HG03558 (cell line): ENCODE measurements around the gene TUBGCP6.

Experiments used
- ATAC-seq: cut with Tn5 transposase; IDR thresholded peaks from one replicate; pipeline ENCODE4 v1.9.1; 2021; ENCODE audit warnings: moderate number of reproducible peaks; ENCODE audit not compliant: unreplicated experiment; ENCODE audit errors: extremely low read depth

TUBGCP6 gene

GRCh38 chr22:50229370-50229769 is 15.5 kb downstream of the TUBGCP6 start:
- ATAC-seq, result no peak

DNA sequence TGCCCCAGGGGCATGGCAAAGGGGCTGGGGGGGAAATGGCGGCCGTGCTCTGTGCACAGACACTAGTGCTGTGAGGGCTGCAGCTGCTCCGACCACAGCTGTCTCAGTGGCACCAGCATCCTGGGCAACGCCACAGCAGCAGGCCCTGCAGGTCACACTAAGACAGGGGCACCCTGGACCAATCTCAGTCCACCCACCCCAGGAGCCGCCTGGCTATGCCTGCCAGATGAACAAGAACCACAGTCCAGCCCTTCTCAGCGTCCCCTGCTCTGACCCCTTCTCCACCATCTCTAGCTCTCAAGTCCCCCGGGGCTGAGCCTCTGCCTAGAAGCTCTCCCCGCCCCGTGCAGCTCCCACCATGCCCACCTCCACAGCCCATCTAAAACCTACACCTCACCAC is 16.5 kb downstream of the TUBGCP6 start:
- ATAC-seq, result no peak

DNA sequence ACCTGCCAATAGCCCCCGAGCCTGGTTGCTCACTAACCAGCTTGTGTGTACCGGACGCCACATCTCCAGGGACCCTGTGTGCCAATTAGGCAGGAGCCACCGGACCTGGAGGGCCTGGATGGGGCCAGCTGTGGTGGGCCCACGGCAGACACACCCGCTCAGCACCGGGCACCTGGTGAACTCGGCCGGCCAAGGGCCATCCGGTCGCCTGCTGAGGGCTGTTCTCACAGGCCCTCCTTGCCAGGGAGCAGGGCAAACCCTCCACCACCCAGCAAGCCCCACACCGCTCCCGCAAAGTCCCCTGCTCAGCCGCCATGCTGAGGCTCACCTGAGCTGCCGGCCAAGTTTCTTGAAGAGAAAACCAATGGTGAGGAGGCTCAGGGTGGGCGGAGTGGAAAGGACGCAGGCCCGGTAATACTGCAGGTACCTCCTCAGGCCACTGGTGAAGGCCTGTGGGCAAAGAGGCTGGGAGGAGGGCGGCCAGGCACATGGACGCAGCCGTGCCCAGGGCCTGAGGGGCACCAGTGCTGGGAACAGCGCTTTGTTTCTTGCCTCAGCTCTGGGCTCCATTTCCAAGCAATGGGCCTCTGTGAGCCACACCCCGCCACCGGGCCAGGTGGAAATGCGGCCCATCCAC is 17.1 kb downstream of the TUBGCP6 start:
- ATAC-seq, result no peak

DNA sequence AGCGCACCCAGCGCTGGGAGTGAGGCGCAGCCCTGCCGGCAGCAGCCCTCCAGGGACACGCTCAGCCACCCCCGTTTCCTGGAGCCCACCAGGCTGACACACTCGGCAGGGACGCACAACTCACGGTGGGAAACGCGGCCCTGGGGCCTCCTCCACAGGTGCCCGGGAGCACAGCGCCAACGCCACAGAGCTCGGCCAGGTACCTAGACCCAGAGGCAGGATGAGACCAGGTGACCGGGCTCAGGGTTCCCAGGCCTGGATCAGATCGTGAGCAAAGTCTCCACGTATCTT is 18.0 kb downstream of the TUBGCP6 start:
- ATAC-seq, result no peak

DNA sequence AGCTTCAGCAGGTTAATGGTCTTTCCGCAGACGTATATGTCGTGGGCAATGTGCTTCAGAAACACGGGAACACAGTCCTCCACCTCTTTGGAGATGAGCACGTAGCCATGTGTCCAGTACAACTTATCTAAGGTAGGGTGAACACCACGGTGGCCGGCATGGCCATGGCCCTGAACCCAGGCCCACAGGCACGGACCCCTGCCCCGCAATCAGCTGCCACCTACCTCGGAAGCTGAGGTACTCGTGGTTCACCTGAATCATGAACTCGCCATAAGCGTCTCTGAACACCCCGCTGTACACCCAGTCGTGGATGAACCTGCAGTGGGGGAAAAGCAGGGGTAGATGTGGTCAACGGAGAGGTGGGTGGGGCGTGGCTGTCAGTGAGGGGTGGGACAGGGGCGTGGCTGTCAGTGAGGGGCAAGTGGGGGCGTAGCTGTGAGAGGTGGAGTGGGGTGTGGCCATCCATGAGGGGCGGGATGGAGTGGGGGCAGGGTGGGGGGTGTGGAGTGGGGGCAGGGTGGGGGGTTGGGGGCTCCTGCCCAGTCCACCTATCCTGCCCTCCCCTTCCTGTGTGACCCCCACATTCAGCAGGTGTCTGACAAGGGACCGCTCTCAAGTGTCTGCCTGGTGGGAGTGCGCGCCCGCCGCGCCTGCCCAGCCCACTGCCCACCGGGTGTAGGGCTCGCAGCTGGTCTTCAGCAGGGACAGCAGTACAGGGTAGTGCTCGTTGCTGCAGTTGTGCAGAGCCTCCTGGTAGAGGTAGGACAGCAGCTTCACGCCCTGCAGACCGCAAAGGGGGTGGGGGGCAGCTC is 18.6 kb downstream of the TUBGCP6 start:
- no peak for ATAC-seq

GRCh38 chr22:50225200-50225969 is 19.4 kb downstream of the TUBGCP6 start:
- ATAC-seq, result no peak

DNA sequence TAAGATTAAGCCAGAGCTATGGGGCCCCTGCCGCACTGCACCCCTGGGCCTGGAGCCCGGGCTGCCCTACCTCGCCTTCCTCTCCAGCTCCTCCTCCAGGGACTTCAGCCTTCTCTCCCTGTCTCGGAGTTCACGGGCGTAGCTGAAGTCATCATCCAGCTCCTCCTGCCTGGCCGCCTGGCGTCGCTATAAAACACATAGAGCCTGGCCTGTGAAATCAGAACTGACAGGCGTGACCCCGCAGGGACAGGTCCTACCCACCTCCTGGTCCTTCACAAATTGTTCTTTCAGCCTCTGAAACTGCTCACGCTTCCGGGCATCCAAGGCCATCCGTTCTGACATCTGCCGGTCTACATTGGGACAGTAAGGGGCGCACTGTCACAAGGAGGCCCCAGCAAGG is 20.8 kb downstream of the TUBGCP6 start:
- ATAC-seq, result no peak

- ATAC-seq, result no peak
Measured at GRCh38 chr22:50222508-50222907, 22.3 kb downstream of the TUBGCP6 start.

DNA sequence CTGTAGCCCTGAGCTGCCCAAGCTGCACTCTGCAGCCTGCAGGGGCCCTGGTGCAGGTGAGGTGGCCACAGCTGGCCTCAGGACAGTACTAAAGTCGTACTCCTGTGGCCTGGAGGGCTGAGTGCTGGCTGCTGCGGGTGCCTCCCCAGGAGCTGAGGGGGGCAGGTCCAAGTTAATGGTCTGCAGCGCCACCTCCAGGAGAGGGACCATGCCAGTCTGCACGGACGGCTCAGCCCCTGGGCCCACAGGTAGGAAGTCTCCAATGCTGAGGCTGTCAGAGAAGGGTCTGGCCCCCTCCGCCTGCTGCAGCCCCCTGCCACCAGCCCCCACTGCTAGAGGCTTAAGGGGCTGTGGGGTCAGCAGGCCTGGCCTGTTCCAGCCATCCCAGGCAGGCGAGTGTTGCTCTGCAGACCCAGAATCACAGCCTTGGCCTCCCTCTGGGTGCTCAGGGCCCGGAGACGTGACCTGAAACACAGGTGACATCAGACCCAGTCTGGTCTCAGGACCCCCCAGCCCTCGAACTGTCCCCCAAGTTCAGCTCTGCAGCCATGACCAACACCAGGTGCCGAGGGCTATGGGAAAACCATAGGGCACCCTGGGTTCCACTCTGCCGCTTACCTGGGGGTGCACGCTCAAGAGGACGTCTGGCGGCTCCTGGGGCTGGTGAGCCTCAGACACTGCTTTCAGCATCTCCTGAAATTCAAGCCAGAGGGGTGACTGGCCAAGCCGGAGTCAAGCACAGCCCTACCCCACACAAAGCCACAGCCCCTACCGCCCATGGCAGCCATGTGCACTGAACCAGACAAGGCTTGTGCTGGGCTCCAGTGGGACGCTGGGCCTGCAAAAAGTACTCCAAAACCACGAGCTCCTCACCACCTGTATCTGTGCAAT is 23.2 kb downstream of the TUBGCP6 start:
- no peak for ATAC-seq

- ATAC-seq, result no peak
Measured at GRCh38 chr22:50220603-50221409, 24.0 kb downstream of the TUBGCP6 start.

DNA sequence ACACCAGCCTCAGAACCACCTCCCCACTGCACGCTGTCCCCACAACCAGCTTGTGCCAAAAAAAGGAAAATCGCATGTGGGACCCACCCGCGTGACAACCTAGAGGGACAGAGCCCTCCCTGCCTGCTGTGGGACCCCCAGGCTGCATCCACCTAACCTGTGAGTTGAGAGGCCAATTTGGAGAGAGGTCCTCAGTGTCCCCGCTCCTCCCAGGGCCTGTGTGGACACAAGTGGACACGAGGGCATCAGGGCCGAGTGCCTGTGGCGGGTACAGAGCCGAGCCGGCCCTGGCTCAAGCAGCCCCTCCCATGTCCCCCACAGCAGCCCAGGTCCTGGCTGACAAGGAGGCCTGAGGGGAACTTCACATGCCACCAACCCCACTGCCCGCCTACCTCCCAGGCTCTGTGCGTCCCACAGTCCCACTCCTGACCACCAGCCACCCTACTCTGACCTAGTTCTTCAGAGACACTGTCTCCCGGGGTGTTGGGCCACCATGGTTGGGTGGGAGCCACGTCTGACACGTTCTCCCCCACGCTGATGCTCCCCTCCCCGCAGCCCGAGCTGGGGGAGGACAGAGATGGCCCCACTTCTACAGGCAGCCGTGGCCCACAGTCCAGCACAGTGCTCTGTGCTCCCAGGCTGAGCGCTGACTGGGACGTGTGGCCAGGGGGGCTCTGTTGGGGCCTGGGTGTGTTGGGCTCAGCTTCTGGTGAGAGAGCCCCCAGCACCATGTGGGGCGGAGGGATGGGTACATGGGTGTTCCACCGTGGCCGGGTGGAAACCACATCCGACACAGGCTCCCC is 24.8 kb downstream of the TUBGCP6 start:
- ATAC-seq, result no peak

DNA sequence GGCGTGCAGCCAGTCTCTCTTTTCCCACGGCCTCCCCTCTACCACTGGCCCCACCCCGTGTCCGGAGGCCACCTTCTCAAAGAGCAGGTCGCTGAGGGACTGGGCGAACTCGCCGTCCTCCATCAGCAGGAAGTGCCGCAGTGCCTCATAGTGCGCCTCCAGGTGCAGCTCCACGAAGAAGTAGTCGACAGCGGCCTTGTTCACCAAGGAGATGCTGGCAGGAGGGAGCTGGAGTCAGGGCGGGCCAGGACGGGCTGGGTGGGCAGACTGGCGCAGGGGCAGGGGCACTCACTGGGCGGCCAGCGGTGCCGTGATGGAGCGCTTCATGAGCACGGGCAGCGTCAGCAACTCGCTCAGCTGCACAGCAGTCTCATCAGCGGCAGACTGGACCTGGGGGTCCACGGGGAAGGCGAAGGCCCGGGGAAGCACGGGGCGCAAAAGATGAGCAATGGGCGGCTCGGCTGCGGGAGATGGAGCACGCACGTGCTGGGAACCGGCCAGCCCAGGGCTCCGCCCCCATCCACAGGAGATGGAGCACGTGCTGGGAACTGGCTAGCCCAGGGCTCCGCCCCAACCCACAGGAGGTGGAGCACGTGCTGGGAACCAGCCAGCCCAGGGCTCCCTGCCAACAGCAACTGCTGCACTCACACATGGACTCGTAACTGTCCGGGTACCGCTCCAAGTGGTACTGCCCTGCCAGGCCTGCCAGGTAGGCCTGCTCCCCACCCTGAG is 25.7 kb downstream of the TUBGCP6 start:
- ATAC-seq, result no peak

DNA sequence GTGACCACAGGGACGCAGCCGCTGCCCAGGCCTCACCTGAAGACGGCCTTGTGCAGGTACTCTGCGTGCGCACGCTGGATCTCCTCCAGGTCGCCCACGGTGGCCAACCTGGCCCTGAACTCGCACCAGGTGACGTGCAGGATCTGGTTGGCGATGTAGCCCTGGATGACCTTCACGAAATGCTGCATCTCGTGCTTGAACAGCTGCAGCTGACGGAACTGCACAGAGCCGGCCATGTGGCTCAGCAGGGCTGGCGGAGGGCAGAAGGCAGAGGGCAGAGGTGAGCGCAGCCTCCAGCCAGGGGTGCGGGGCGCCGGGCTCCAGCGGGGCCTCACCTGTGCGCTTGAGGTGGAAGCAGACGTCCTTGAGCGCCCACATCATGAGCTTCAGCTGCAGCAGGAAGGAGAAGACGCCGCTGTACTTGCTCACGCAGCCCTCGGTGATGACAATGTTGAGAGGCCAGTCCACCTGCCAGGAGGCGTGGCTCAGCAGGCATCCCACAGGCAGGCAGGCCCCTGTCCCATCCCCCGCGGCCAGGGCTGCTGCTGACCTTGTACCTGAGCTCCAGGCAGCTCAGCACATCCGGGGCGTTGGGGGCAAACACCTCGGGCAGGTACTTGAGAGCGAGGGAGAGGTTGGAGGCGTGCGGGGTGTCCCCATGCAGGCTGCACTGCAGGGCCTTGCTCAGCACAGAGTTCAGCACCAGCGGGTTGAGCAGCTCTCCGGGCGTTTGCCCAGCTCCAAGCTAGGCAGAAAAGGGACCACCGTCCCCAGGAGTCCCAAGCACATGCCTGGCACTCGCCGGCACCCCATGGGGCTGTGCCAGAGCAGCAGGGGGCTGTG is 26.4 kb downstream of the TUBGCP6 start:
- no peak for ATAC-seq

DNA sequence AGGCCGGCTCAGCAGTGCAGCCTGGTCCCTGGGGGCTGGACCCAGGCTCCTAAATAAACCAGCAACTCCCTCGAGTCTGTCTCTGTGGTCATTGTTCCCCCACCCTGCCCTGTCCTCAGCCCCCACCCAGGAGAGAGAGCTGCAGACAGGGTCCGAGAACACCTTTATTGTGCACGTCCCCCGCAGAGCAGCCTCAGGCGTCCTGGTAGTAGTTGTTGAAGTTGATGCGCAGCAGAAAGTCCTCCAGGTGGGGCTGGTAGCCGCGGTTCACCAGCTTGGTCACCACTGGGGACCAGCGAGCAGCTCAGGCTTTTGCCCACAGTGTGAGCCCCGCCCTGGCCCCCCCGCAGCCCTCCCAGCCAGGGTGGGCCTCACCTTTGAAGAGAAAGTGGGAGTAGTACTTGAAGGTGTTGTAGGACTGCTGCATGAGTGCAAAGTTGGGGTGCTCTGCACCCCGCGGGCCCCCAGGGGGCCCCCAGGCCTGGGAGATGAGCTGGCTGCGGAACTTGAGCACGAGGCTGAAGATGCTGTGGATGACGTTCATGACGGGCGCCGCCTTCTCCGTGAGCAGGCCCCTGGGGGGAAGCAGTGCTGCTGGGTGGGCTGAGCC is 27.2 kb downstream of the TUBGCP6 start:
- ATAC-seq, result no peak

- no peak for ATAC-seq
Measured at GRCh38 chr22:50216684-50217520, 27.9 kb downstream of the TUBGCP6 start.

- no peak for ATAC-seq
Measured at GRCh38 chr22:50216055-50216683, 28.7 kb downstream of the TUBGCP6 start.
